SK-N-MC (cell line): ENCODE measurements around the gene STIL.

Experiments used
- EZH2 ChIP-seq: fragments of 200-600 bp; sonication (generic); IDR thresholded peaks from one replicate; pipeline ENCODE4 v1.6.1; 2017; ENCODE audit warnings: antibody characterized with exemption
- POLR2AphosphoS5 ChIP-seq: IDR thresholded peaks from 2 replicates; pipeline ENCODE4 v1.6.1; 2012; ENCODE audit warnings: mild to moderate bottlenecking, low read depth, low read length, borderline replicate concordance

DNA sequence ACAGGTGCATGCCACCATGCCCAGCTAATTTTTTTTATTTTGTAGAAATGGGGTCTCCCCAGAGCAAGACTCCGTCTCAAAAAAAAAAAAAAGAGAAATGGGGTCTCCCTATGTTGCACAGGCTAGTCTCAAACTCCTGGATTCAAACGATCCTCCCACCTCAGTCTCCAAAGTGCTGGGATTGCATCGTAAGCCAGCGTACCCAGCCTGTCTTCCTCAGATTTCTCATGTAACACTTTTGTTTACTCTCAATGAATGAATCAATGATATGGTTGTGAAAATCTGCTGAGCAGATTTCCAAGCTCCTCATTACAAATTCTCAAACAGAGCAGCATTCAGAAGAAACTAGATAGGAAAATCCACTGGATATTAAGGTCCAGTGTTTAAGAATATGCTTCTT, 26.3 kb upstream of the STIL start:
- no peak for TF ChIP-seq EZH2
- TF ChIP-seq POLR2AphosphoS5, result no peak
